Chondrocyte (in vitro differentiated cells): ENCODE measurements around the gene SEPHS2. TPM values are rescaled to one million over a fixed set of nuclear protein-coding genes. Genes with fewer than 3 reads are reported as not detected.
"Not testable (repeated sequence)": the region's sequence is repeated elsewhere in the genome, so short reads cannot be mapped to it uniquely, and the experiment has no call there.

Experiments used
- DNase-seq: peaks from one replicate; pipeline ENCODE4 v3.0.0; 2021; ENCODE audit warnings: mixed read lengths, low spot score
- H3K27ac Mint-ChIP-seq: one replicate; pipeline ENCODE4 v1.8.0; 2021; ENCODE audit warnings: mild to moderate bottlenecking, moderate library complexity, mixed read lengths; ENCODE audit not compliant: unreplicated experiment
- H3K27me3 Mint-ChIP-seq: 2 replicates; pipeline ENCODE4 v1.8.0; 2021; ENCODE audit warnings: low read depth, mixed read lengths
- H3K36me3 Mint-ChIP-seq: 2 replicates; pipeline ENCODE4 v1.8.0; 2021; ENCODE audit warnings: low read depth, mixed read lengths
- H3K4me1 Mint-ChIP-seq: 2 replicates; pipeline ENCODE4 v1.8.0; 2021; ENCODE audit warnings: low read depth, mild to moderate bottlenecking, mixed read lengths
- H3K4me3 Mint-ChIP-seq: one replicate; pipeline ENCODE4 v1.8.0; 2021; ENCODE audit warnings: mild to moderate bottlenecking, moderate library complexity, mixed read lengths; ENCODE audit not compliant: unreplicated experiment
- H3K9me3 Mint-ChIP-seq: 2 replicates; pipeline ENCODE4 v1.8.0; 2021; ENCODE audit warnings: low read depth, mixed read lengths
- total RNA-seq: library from RNA; stranded (reverse); gene quantifications from 3 replicates; pipeline ENCODE4 v1.2.1, GENCODE V29; 2021
- TF ChIP-seq, protein P1 (sequence below): fragments of 200-600 bp; sonication (generic); IDR thresholded peaks from 2 replicates; pipeline ENCODE4 v1.5.0; 2021; ENCODE audit warnings: antibody characterized with exemption, mild to moderate bottlenecking, moderate library complexity

SEPHS2 gene
- total RNA-seq, 1 donor from 2014 or later: 54.3 TPM

DNA sequence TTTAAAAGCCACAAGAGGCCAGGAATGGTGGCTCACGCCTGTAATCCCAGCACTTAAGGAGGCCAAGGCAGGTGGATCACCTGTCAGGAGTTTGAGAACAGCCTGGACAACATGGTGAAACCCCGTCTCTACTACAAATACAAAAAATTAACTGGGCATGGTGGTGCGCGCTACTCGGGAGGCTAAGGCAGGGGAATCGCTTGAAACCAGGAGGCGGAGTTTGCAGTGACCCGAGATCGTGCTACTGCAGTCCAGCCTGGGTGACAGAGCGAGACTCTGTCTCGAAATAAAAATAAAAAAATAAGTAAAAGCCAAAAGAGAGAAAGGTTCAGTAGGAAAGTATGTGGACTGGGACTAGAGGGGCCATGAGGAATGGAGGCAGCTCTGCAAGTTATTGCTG lies 13.8 kb upstream of the SEPHS2 start:
- Mint-ChIP-seq H3K27ac (no peak overlapping the region), H3K36me3 (no peaks in the 10 kb centered on the region), H3K4me1 (no peaks in the 10 kb centered on the region), H3K4me3 (no peak overlapping the region), H3K27me3 (peaks cover under 1% of the 10 kb centered on the region), H3K9me3 (no peaks in the 10 kb centered on the region)
- TF ChIP-seq, protein P1, sequence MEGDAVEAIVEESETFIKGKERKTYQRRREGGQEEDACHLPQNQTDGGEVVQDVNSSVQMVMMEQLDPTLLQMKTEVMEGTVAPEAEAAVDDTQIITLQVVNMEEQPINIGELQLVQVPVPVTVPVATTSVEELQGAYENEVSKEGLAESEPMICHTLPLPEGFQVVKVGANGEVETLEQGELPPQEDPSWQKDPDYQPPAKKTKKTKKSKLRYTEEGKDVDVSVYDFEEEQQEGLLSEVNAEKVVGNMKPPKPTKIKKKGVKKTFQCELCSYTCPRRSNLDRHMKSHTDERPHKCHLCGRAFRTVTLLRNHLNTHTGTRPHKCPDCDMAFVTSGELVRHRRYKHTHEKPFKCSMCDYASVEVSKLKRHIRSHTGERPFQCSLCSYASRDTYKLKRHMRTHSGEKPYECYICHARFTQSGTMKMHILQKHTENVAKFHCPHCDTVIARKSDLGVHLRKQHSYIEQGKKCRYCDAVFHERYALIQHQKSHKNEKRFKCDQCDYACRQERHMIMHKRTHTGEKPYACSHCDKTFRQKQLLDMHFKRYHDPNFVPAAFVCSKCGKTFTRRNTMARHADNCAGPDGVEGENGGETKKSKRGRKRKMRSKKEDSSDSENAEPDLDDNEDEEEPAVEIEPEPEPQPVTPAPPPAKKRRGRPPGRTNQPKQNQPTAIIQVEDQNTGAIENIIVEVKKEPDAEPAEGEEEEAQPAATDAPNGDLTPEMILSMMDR: no peak
- DNase-seq: no peak

- Mint-ChIP-seq H3K9me3 (no peaks in the 10 kb centered on the region), H3K27me3 (peaks cover 2% of the 10 kb centered on the region), H3K36me3 (no peaks in the 10 kb centered on the region), H3K27ac (no peak overlapping the region), H3K4me3 (no peak overlapping the region), H3K4me1 (no peaks in the 10 kb centered on the region)
- TF ChIP-seq, protein P1: no peak
- no peak for DNase-seq
These were observed 13.1 kb upstream of the SEPHS2 start for GRCh38 chr16:30458561-30459394.

DNA sequence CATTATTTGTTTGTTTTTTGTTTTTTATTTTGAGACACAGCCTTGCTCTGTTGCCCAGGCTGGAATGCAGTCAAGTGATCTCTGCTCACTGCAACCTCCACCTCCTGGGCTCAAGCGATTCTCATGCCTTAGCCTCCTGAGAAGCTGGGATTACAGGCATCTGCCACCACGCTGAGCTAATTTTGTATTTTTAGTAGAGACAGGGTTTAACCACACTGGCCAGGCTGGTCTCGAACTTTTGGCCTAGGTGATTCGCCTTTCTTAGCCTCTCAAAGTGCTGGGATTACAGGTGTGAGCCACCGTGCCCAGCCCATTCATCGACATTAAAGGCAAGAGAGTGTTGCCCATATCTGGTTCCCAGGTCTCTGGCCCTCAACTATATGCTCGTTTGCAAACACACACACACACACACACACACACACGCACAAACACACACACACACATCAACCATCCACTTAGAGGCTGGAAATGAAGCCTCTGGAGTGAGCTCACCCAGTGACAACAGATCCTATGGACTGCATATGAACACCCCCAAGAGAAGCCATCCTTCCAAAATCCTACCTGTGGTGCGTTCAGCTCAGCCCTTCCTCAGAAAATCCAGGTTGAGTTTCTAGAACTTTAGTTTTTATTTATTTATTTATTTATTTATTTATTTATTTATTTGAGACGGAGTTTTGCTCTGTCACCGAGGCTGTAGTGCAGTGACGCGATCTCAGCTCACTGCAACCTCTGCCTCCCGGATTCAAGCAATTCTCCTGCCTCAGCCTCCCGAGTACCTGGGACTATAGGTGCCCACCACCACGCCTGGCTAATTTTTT lies 12.3 kb upstream of the SEPHS2 start:
- no peaks in the 10 kb centered on the region for H3K9me3 Mint-ChIP-seq
- no peak overlapping the region for H3K4me3 Mint-ChIP-seq
- DNase-seq: no peak
- no peaks in the 10 kb centered on the region for H3K36me3 Mint-ChIP-seq
- H3K27me3 Mint-ChIP-seq: peaks cover 2% of the 10 kb centered on the region
- H3K4me1 Mint-ChIP-seq: no peaks in the 10 kb centered on the region
- TF ChIP-seq, protein P1: no peak
- no peak overlapping the region for H3K27ac Mint-ChIP-seq

DNA sequence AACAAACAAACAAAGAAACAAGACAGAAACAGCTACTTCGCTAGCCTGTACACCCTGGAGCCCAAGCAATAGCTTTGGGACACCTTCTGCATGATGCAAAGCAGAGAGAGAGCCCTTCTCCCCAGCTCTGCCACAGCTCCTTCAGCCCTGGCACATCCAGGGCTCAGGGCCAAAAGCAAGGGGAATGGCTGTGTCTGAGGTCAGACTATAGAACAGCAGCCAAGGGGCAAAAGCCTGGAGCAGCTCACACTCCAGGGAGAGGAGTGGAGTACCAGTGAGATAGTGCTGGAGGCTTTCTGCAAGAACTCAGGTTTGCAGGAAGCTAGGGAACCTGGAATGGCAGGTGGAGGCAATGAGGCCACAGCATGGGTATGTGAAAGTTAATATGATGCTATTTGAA lies 11.6 kb upstream of the SEPHS2 start:
- Mint-ChIP-seq H3K27ac (no peak overlapping the region), H3K27me3 (peaks cover 2% of the 10 kb centered on the region), H3K9me3 (no peaks in the 10 kb centered on the region), H3K36me3 (no peaks in the 10 kb centered on the region), H3K4me1 (no peaks in the 10 kb centered on the region), H3K4me3 (no peak overlapping the region)
- DNase-seq: no peak
- TF ChIP-seq, protein P1: no peak

GRCh38 chr16:30456302-30456701 lies 10.6 kb upstream of the SEPHS2 start:
- no peaks in the 10 kb centered on the region for H3K9me3 Mint-ChIP-seq
- no peaks in the 10 kb centered on the region for H3K36me3 Mint-ChIP-seq
- H3K27ac Mint-ChIP-seq: no peak overlapping the region
- no peak overlapping the region for H3K4me3 Mint-ChIP-seq
- peaks cover 2% of the 10 kb centered on the region for H3K27me3 Mint-ChIP-seq
- no peak for DNase-seq
- H3K4me1 Mint-ChIP-seq: no peaks in the 10 kb centered on the region
- TF ChIP-seq, protein P1: no peak

- DNase-seq, H3K27me3 Mint-ChIP-seq, H3K4me1 Mint-ChIP-seq, H3K36me3 Mint-ChIP-seq, H3K4me3 Mint-ChIP-seq, H3K9me3 Mint-ChIP-seq, H3K27ac Mint-ChIP-seq: not testable (repeated sequence)
These were observed 7.3 kb upstream of the SEPHS2 start for GRCh38 chr16:30452709-30453580.
